Measurements from ENCODE around the gene PDE4D. TPM values are rescaled to one million over a fixed set of nuclear protein-coding genes. Genes with fewer than 3 reads are reported as not detected.
A peak's percentile ranks its signal among the peaks of the same experiment; 100 is the strongest.

Gene PDE4D
- polyA plus RNA-seq, 1 donor (not counting 4 experiments of a cell fraction or from before 2014, with no cell fraction given) = 3.6 TPM

GRCh38 chr5:59158165-59158564, 735.4 kb downstream of the PDE4D start:
- Histone ChIP-seq H3K27ac (ENCODE audit: control insufficient read depth, insufficient read depth, low read length) (no peak overlapping the region), H3K79me2 (ENCODE audit: control insufficient read depth, insufficient read depth, low read length) (no peaks in the 10 kb centered on the region), H3K9me1 (ENCODE audit: control insufficient read depth, extremely low read depth, insufficient read depth, low read length) (no peaks in the 10 kb centered on the region), H3K4me2 (ENCODE audit: control insufficient read depth, extremely low read depth, insufficient read depth, low read depth, low read length) (peak overlapping the region; percentile 16), H2AFZ (ENCODE audit: control insufficient read depth, low read length) (no peak overlapping the region), H3K9me3 (ENCODE audit: control insufficient read depth, low read depth, low read length) (no peaks in the 10 kb centered on the region), H3K36me3 (ENCODE audit: control insufficient read depth in 2 of 2, extremely low read depth in 1 of 2, insufficient read depth in 2 of 2, low read length in 2 of 2) (no peaks in the 10 kb centered on the region), H4K20me1 (ENCODE audit: control insufficient read depth, extremely low read depth, insufficient read depth, low read length) (no peaks in the 10 kb centered on the region), H3K4me1 (ENCODE audit: control insufficient read depth, extremely low read depth, insufficient read depth, low read length) (no peaks in the 10 kb centered on the region), H3K9ac (ENCODE audit: control insufficient read depth, extremely low read depth, insufficient read depth, low read length) (no peak overlapping the region), H3K27me3 (ENCODE audit: control insufficient read depth, extremely low read depth, insufficient read depth, low read length) (no peaks in the 10 kb centered on the region), H3K4me3 (ENCODE audit: control insufficient read depth in 2 of 3, extremely low read depth in 1 of 3, insufficient read depth in 2 of 3, low read depth in 1 of 3, low read length in 3 of 3) (no peak overlapping the region)
- FAIRE-seq (no peak), DNase-seq (ENCODE audit: low read depth, low spot score) (no peak)
- TF ChIP-seq CTCF (optimal IDR thresholded peaks at IDR 0.05 in 1 of 3, IDR thresholded peaks at IDR 0.05 in 1 of 3, conservative IDR thresholded peaks at IDR 0.05 in 1 of 3; ENCODE audit: extremely low read depth in 1 of 3, insufficient read depth in 2 of 3, low read length in 3 of 3) (no peak), EZH2 (IDR thresholded peaks at IDR 0.05; ENCODE audit: low read length) (no peak)
- dilution Hi-C loops (cut with MboI; ENCODE audit: extremely low pct_ligation_motif_present, low sequenced_read_pairs) = no loop called here

- Histone ChIP-seq H3K4me3 (ENCODE audit: control insufficient read depth in 2 of 3, extremely low read depth in 1 of 3, insufficient read depth in 2 of 3, low read depth in 1 of 3, low read length in 3 of 3) (no peak overlapping the region), H2AFZ (ENCODE audit: control insufficient read depth, low read length) (no peak overlapping the region), H3K36me3 (ENCODE audit: control insufficient read depth in 2 of 2, extremely low read depth in 1 of 2, insufficient read depth in 2 of 2, low read length in 2 of 2) (no peaks in the 10 kb centered on the region), H3K9ac (ENCODE audit: control insufficient read depth, extremely low read depth, insufficient read depth, low read length) (no peak overlapping the region), H3K27ac (ENCODE audit: control insufficient read depth, insufficient read depth, low read length) (no peak overlapping the region), H3K4me1 (ENCODE audit: control insufficient read depth, extremely low read depth, insufficient read depth, low read length) (no peaks in the 10 kb centered on the region), H3K27me3 (ENCODE audit: control insufficient read depth, extremely low read depth, insufficient read depth, low read length) (no peaks in the 10 kb centered on the region), H3K79me2 (ENCODE audit: control insufficient read depth, insufficient read depth, low read length) (no peaks in the 10 kb centered on the region), H4K20me1 (ENCODE audit: control insufficient read depth, extremely low read depth, insufficient read depth, low read length) (no peaks in the 10 kb centered on the region), H3K9me1 (ENCODE audit: control insufficient read depth, extremely low read depth, insufficient read depth, low read length) (no peaks in the 10 kb centered on the region), H3K4me2 (ENCODE audit: control insufficient read depth, extremely low read depth, insufficient read depth, low read depth, low read length) (no peak overlapping the region), H3K9me3 (ENCODE audit: control insufficient read depth, low read depth, low read length) (no peaks in the 10 kb centered on the region)
- FAIRE-seq = no peak
- TF ChIP-seq CTCF (optimal IDR thresholded peaks at IDR 0.05 in 1 of 3, IDR thresholded peaks at IDR 0.05 in 1 of 3, conservative IDR thresholded peaks at IDR 0.05 in 1 of 3; ENCODE audit: extremely low read depth in 1 of 3, insufficient read depth in 2 of 3, low read length in 3 of 3) = no peak
- no peak for TF ChIP-seq EZH2 (IDR thresholded peaks at IDR 0.05; ENCODE audit: low read length)
- dilution Hi-C loops (cut with MboI; ENCODE audit: extremely low pct_ligation_motif_present, low sequenced_read_pairs) = no loop called here
- no peak for DNase-seq (ENCODE audit: low read depth, low spot score)
These were observed 736.5 kb downstream of the PDE4D start for GRCh38 chr5:59157068-59157467.
